ENCODE measurements around the gene PPP5C. TPM values are rescaled to one million over a fixed set of nuclear protein-coding genes. Genes with fewer than 3 reads are reported as not detected.

PPP5C gene
- total RNA-seq, 1 experiment from 2014 or later = 130 TPM

GRCh38 chr19:46344363-46344762, 2.5 kb upstream of the PPP5C start:
- no peak overlapping the region for H3K27ac Mint-ChIP-seq (ENCODE audit: unreplicated experiment)
- no peak overlapping the region for H3K4me3 ChIP-seq (ENCODE audit: low read depth, low read length)
- H3K27me3 Mint-ChIP-seq (ENCODE audit: insufficient read depth, unreplicated experiment) = peaks cover 3% of the 10 kb centered on the region
- H3K4me1 ChIP-seq = peaks cover 4% of the 10 kb centered on the region; the same call in 1 of the 2 replicates
- no peak for TF ChIP-seq CTCF (IDR thresholded peaks at IDR 0.05; ENCODE audit: insufficient read depth in 1 of 2, low read depth in 1 of 2, low read length in 1 of 2, severe bottlenecking in 1 of 2, unreplicated experiment in 1 of 2)
- H3K9me3 ChIP-seq = no peaks in the 10 kb centered on the region
- no peak overlapping the region for H3K4me3 Mint-ChIP-seq (ENCODE audit: unreplicated experiment)
- no peaks in the 10 kb centered on the region for H3K9me3 Mint-ChIP-seq (ENCODE audit: unreplicated experiment)
- peaks cover 21% of the 10 kb centered on the region for H3K4me1 Mint-ChIP-seq (ENCODE audit: low read depth, unreplicated experiment)
- ChIA-PET POLR2A (no interaction called here), CTCF (no interaction called here)
- H3K36me3 Mint-ChIP-seq (ENCODE audit: insufficient read depth, unreplicated experiment) = peaks cover 17% of the 10 kb centered on the region
- DNase-seq = no peak
- H3K36me3 ChIP-seq (ENCODE audit: control insufficient read depth, insufficient read depth, low read length) = no peaks in the 10 kb centered on the region
- intact Hi-C loops (cut with micrococcal nuclease; ENCODE audit: unreplicated experiment) = loop anchor here (5.0 kb wide), 1 partner anchor 762 kb away; the partner anchor contains the start of gene OPA3
- H3K27me3 ChIP-seq (replicated peaks; ENCODE audit: control insufficient read depth, insufficient read depth, low read length) = no peaks in the 10 kb centered on the region
- BruUV-seq (replicated peaks) = no TSS peak

GRCh38 chr19:46345157-46345556, 1.7 kb upstream of the PPP5C start:
- POLR2A ChIA-PET = no interaction called here
- peak overlapping the region; percentile 78 for H3K27ac Mint-ChIP-seq (ENCODE audit: unreplicated experiment)
- Histone ChIP-seq H3K4me1 (peaks cover 4% of the 10 kb centered on the region; the same call in 1 of the 2 replicates), H3K4me3 (ENCODE audit: low read depth, low read length) (no peak overlapping the region), H3K36me3 (ENCODE audit: control insufficient read depth, insufficient read depth, low read length) (no peaks in the 10 kb centered on the region), H3K9me3 (no peaks in the 10 kb centered on the region), H3K27me3 (replicated peaks; ENCODE audit: control insufficient read depth, insufficient read depth, low read length) (no peaks in the 10 kb centered on the region)
- H3K36me3 Mint-ChIP-seq (ENCODE audit: insufficient read depth, unreplicated experiment) = peaks cover 17% of the 10 kb centered on the region
- intact Hi-C loops (cut with micrococcal nuclease; ENCODE audit: unreplicated experiment) = no loop called here
- no TSS peak for BruUV-seq (replicated peaks)
- H3K4me3 Mint-ChIP-seq (ENCODE audit: unreplicated experiment) = peak overlapping the region; percentile 92
- H3K27me3 Mint-ChIP-seq (ENCODE audit: insufficient read depth, unreplicated experiment) = peaks cover 3% of the 10 kb centered on the region
- no peaks in the 10 kb centered on the region for H3K9me3 Mint-ChIP-seq (ENCODE audit: unreplicated experiment)
- DNase-seq = no peak
- CTCF ChIA-PET = no interaction called here
- peaks cover 28% of the 10 kb centered on the region for H3K4me1 Mint-ChIP-seq (ENCODE audit: low read depth, unreplicated experiment)
- no peak for TF ChIP-seq CTCF (IDR thresholded peaks at IDR 0.05; ENCODE audit: insufficient read depth in 1 of 2, low read depth in 1 of 2, low read length in 1 of 2, severe bottlenecking in 1 of 2, unreplicated experiment in 1 of 2)

- intact Hi-C loops (cut with micrococcal nuclease; ENCODE audit: unreplicated experiment) = loop anchor here (2.0 kb wide), 2 partner anchors 43 to 67 kb away; no protein-coding TSS in a partner anchor
- Mint-ChIP-seq H3K4me3 (ENCODE audit: unreplicated experiment) (peak overlapping the region; percentile 92), H3K4me1 (ENCODE audit: low read depth, unreplicated experiment) (peaks cover 28% of the 10 kb centered on the region), H3K9me3 (ENCODE audit: unreplicated experiment) (no peaks in the 10 kb centered on the region), H3K27me3 (ENCODE audit: insufficient read depth, unreplicated experiment) (peaks cover 1% of the 10 kb centered on the region), H3K27ac (ENCODE audit: unreplicated experiment) (peak overlapping the region; percentile 78), H3K36me3 (ENCODE audit: insufficient read depth, unreplicated experiment) (peaks cover 17% of the 10 kb centered on the region)
- CTCF ChIA-PET = interaction anchor here (0.6 to 1.4 kb wide), 7 partner anchors 8 to 541 kb away, joined by 3 to 10 read pairs (median 4); partner anchors contain the start of gene DACT3
- no peaks in the 10 kb centered on the region for H3K27me3 ChIP-seq (replicated peaks; ENCODE audit: control insufficient read depth, insufficient read depth, low read length)
- no peak for TF ChIP-seq CTCF (IDR thresholded peaks at IDR 0.05; ENCODE audit: insufficient read depth in 1 of 2, low read depth in 1 of 2, low read length in 1 of 2, severe bottlenecking in 1 of 2, unreplicated experiment in 1 of 2)
- H3K4me3 ChIP-seq (ENCODE audit: low read depth, low read length) = peak overlapping the region; percentile 70
- POLR2A ChIA-PET = no interaction called here
- no peak for DNase-seq
- BruUV-seq (replicated peaks) = no TSS peak
- H3K36me3 ChIP-seq (ENCODE audit: control insufficient read depth, insufficient read depth, low read length) = no peaks in the 10 kb centered on the region
- H3K9me3 ChIP-seq = no peaks in the 10 kb centered on the region
- peaks cover 4% of the 10 kb centered on the region; the same call in 1 of the 2 replicates for H3K4me1 ChIP-seq
Measured at GRCh38 chr19:46347572-46347883, 641 bp downstream of the PPP5C start.
